Cardiac fibroblast (primary cell): Measurements from ENCODE around the gene NCKAP5.

Experiments
- DNase-seq, 2 donors: peaks; one replicate each; pipeline versions ENCODE4 v3.0.0 to v3.0.0-alpha.2; 2010; ENCODE audit warnings: low read depth in 2 of 2
- H3K4me3 ChIP-seq, 2 donors: replicated peaks in 1 of 2; 1 replicate in 1 of 2; 2 replicates in 1 of 2; pipeline ENCODE4 v1.5.1; 2011; ENCODE audit warnings: low read depth in 2 of 2, low read length in 2 of 2, mild to moderate bottlenecking in 2 of 2, moderate library complexity in 1 of 2
- TF ChIP-seq, protein P1 (sequence below): IDR thresholded peaks from one replicate; pipeline ENCODE4 v1.5.1; 2011; ENCODE audit warnings: low read depth, mild to moderate bottlenecking, low read length, inconsistent platforms

Gene NCKAP5

DNA sequence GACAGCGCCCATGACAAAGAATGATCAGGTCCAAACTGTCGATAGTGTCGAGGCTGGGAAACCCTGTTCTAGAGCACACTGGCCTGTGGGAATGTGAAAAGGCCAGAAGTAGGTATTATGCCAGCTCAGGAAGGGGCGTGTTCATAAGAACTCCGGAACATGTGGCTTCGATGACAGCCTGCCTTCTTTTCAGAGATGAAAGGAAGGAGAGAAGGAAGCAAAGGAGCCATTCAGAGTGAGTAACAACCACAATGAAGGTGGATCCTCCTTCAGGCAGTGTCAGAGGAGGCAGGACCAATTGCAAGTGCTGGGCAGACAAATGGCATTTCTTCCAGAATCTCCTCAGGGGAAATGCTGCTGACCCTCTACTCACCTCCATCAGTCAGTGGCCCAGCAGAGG, 58.5 kb downstream of the NCKAP5 start:
- no peak for DNase-seq
- H3K4me3 ChIP-seq, result no peak overlapping the region
- TF ChIP-seq, protein P1, sequence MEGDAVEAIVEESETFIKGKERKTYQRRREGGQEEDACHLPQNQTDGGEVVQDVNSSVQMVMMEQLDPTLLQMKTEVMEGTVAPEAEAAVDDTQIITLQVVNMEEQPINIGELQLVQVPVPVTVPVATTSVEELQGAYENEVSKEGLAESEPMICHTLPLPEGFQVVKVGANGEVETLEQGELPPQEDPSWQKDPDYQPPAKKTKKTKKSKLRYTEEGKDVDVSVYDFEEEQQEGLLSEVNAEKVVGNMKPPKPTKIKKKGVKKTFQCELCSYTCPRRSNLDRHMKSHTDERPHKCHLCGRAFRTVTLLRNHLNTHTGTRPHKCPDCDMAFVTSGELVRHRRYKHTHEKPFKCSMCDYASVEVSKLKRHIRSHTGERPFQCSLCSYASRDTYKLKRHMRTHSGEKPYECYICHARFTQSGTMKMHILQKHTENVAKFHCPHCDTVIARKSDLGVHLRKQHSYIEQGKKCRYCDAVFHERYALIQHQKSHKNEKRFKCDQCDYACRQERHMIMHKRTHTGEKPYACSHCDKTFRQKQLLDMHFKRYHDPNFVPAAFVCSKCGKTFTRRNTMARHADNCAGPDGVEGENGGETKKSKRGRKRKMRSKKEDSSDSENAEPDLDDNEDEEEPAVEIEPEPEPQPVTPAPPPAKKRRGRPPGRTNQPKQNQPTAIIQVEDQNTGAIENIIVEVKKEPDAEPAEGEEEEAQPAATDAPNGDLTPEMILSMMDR, result no peak

- no peak for DNase-seq
- no peak overlapping the region for H3K4me3 ChIP-seq
- TF ChIP-seq, protein P1, result no peak
Measured at GRCh38 chr2:133508546-133509165, 59.6 kb downstream of the NCKAP5 start.

DNA sequence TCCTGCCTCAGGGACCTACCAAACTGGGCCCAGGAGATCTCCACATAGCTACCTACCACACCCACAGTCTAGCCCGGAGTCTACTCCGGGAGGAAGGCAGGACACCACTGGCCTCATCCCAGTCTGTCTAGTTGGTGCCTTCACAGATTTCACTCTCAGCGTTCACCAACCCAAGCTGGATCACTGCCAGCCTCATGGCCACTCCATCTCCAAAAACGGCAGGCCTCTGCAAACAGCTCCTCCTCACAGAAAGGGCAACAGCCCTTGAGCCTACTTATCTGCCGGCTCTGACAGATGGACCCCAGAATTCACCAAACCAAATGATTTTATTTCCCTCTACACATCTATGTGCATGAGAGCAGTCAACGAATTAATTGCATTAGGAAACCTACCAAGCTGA, 61.3 kb downstream of the NCKAP5 start:
- no peak overlapping the region for H3K4me3 ChIP-seq
- no peak for DNase-seq
- TF ChIP-seq, protein P1, result no peak

GRCh38 chr2:133504566-133505505, 63.4 kb downstream of the NCKAP5 start:
- peak; percentile 65 to 80 for DNase-seq
- no peak overlapping the region for H3K4me3 ChIP-seq
- TF ChIP-seq, protein P1, result no peak

- TF ChIP-seq, protein P1, result no peak
- DNase-seq, result no peak
- H3K4me3 ChIP-seq, result no peak overlapping the region
Measured at GRCh38 chr2:133503927-133504326, 64.3 kb downstream of the NCKAP5 start.

GRCh38 chr2:133503323-133503722, 64.9 kb downstream of the NCKAP5 start:
- no peak for DNase-seq
- TF ChIP-seq, protein P1, result no peak
- H3K4me3 ChIP-seq, result no peak overlapping the region
